Stimulated activated CD8-positive, alpha-beta memory T cell treated with anti-CD3 and anti-CD28 coated beads, Interleukin-12 subunit alpha, Interleukin-12 subunit beta, amount 100 ng/mL, for 1 hour (primary cell): ENCODE results near the gene VPS13D.

Source experiments
- DNase-seq: peaks from one replicate; pipeline ENCODE4 v3.0.0-alpha.2; 2020; ENCODE audit warnings: low read depth

Gene VPS13D, protein sequence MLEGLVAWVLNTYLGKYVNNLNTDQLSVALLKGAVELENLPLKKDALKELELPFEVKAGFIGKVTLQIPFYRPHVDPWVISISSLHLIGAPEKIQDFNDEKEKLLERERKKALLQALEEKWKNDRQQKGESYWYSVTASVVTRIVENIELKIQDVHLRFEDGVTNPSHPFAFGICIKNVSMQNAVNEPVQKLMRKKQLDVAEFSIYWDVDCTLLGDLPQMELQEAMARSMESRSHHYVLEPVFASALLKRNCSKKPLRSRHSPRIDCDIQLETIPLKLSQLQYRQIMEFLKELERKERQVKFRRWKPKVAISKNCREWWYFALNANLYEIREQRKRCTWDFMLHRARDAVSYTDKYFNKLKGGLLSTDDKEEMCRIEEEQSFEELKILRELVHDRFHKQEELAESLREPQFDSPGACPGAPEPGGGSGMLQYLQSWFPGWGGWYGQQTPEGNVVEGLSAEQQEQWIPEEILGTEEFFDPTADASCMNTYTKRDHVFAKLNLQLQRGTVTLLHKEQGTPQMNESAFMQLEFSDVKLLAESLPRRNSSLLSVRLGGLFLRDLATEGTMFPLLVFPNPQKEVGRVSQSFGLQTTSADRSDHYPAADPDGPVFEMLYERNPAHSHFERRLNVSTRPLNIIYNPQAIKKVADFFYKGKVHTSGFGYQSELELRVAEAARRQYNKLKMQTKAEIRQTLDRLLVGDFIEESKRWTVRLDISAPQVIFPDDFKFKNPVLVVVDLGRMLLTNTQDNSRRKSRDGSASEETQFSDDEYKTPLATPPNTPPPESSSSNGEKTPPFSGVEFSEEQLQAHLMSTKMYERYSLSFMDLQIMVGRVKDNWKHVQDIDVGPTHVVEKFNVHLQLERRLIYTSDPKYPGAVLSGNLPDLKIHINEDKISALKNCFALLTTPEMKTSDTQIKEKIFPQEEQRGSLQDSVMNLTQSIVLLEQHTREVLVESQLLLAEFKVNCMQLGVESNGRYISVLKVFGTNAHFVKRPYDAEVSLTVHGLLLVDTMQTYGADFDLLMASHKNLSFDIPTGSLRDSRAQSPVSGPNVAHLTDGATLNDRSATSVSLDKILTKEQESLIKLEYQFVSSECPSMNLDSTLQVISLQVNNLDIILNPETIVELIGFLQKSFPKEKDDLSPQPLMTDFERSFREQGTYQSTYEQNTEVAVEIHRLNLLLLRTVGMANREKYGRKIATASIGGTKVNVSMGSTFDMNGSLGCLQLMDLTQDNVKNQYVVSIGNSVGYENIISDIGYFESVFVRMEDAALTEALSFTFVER (N-terminal part only)

DNA sequence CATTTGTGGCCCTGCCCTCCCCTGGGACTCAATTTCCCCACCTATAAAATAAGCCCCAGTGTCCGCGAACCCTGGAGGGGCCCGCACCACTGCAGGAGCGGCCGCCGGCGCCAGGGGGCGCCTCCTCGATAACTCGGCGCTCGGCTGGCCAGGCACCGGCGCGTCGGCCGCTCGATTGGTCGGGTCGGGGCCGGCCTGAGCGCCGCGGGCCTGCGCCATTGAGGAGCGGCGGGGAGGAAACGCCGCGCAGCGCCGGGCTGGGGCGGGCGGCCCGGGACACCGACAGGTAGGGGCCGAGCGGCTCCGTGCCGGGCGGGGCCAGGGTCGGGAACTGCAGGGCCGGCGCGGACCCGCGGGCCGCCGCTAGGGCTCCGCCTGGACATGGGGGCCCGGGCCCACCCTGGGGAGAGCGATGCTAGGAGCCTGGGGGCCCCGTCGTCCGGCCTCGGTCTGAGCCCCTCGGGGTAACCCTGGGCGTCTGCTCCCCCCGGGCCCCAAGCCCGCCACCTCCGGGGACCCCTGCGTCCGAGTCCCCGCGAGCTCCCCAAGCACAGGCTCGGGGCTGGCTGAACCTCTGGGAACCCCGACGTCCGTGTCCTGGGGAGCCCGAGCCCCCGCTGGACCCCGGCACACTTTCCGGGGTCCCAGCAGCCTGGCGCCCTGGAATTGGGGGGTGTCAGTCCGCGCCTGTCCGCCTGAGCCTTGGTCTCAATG is at the start of gene VPS13D:
Gene VPS13D (plus strand): TSS at position 196 of the 714 bp plus-strand sequence. CDS start 4,237 bp downstream, outside the sequence.
- peak; percentile 67 for DNase-seq

DNA sequence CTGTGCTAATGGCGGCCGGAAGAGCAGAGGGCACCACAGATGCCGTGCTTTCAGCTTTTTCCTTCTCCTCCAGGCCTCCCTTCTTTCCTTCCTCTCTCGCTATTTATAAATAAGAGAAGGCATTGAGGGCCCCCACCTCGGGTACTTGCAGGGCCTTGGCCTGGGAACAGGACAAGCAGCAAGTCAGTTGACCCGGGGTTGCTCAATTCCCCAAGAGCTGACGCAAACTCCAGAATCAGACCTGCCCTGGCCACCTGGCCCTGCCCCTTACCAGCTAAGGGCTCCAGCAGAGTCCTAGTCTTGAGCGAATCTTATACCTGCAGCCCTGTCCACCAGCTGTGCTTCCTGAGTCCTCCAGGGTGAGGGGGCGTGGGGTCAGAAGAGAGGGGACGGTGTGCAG is 49.5 kb upstream of the VPS13D start:
- no peak for DNase-seq

DNA sequence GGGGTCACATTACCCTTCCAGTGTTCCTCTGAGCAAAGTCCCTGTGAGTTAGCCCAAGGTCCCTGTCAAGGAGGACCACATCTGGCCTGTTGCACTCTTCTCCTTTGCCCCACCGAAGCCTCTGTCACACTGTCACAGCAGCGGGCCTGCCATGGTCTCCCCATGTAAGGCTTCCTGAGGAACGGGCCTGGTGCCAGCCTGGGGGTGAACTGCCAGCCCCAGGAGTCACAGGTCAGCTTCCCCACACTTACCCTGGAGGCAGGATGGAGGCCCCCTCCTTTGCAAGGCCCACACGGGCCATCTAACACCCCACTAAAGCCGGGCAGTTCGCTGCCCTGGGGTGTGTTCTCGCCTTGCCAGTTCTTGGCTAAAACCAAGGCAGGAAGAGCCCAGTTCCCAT is 48.9 kb upstream of the VPS13D start:
- DNase-seq, result no peak

DNA sequence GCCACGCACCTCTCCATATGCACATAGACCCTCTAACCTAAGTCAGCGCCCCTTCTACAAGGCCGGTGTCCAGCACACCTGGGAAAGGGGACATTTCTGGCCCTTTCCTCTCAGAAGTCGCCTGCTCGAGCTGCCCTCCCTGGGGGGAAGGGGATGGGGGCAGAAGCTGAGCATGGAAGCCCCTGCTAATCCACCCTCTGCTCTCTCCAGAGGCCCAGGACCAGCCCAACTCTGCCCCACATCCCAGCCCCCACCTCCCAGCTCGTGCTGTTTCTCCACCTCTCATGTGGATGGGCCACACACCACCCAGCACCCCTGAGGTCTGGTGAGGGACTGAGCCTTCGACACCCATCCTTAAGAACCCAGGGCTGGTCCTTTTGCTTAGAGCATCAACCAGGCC is 48.3 kb upstream of the VPS13D start:
- DNase-seq, result no peak

DNA sequence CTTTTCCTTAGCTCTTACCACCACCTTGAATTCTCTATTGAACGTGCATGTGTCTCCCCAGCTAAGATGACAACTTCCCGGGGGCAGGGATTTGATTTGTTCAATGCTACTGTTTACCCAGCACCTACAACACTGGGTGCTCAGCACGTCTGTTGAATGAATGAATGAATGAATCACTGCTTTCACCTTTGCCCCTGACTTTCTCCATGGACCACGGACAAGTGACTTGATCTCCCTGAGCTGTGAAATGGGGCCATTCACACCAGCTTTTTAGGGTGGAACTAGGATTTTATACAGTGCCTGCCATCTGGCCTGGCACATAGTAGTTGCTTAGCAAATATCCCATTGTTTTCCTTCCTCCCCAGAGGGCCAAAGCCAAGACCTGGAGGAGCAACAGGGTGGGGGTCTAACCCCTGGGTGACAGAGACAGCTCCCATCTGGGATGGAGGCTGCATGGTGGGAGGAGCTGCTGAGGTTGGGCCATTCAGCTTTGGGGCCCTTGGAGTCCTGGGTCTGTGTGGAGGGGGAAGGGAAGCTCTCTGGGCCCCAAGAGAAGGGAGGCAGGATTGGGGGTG is 47.3 kb upstream of the VPS13D start:
- no peak for DNase-seq

DNA sequence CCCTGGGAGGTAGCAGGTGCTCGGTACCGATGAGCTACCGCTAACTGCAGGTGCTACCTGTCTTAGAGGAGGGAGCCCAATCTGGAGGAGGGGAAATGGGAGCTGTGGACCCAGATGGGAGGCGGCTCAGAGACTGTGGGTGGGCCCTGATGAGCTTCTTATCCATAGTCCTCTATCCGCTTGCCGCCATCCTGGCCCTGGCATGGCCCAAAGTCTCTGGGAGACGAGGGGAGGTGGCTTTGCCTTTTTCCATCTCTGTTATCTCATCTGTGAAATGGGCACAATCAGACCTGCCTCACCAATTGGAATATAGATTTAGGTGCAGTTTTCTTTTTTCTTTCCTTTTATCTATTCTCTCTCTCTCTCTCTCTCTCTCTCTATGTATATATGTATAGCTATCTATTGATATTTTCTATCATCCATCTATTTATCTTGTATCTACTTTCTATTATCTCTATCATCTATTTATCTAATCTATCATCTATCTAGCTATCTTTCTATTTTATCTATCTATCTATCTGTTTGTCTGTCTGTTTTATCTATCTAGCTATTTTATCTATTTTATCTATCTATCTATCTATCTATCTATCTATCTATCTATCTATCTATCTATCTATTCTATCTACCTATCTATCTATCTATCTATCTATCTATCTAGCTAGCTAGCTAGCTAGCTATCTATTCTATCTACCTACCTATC is 46.6 kb upstream of the VPS13D start:
- no peak for DNase-seq

DNA sequence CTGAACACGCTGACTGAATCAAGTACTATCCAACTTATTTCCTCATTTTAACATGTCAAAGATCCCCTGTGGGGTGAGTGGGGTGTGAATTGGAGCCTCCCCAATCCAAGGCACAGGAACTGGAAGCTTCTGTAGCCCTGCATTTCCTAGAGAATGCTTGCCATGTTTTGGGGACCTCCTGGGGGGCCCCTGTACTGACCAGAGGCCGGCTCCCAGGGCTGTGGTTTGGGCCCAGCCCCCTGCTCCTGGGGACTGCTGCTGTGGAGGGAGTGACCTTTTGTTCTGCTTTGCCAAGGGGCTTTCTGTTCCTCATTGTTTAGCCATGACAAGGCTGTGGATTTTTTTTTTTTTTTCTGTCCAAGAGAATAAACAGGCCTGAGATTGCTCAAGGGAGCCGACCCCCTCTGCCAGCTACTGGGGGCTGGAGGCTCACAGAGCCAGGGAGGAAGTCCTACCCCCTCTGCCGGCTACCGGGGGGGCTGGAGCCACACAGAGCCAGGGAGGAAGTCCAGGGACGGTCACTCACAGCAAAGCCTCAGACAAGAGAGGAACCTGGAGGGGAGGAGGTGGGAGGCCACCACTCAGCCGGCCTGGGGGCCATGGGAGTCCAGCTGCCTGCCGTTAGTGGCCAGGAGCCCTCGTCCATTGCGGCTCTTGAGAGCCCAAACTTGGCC is 45.7 kb upstream of the VPS13D start:
- no peak for DNase-seq

DNA sequence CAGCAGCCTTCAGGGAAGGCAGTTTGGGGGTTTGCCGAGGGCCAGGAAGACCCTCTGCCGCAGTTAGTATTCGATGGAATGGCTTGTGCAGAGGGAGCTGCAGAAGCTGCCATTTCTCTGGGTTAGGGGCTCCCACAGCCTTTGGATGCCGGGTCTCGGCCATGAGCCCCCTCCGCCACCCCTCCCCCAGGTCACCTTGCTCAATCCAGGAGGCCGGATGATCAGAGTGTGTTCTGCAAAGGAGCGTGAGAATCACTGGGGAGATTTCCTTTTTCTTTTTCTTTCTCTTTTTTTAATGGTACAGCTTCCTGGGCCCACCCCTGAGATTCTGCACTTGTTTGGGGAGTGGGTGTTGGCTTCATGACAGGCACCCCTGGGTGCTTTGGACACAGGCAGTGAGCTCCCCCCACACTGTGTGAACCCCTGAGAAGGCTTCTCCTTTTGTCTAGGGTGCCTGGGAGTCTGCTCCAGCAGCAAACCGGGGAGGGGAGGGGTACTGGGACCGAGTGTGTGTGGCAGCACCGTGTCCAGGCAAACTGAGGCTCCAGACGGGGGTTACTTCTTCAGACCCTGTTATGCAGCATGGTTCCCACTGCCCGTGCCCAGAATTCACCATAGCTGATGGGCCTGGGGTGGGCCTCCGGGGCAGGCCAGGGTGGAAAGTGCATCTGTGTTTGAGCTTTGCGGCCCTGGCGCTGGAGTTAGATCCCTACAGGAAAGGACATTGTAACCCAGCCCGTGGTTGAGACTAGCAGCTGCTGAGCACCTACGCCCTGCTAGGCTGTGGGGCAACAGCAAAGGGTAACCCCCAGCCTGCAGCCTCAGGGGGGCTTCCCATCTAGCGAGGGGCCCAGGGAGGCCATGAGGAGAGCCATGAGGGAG is 44.6 kb upstream of the VPS13D start:
- no peak for DNase-seq

DNA sequence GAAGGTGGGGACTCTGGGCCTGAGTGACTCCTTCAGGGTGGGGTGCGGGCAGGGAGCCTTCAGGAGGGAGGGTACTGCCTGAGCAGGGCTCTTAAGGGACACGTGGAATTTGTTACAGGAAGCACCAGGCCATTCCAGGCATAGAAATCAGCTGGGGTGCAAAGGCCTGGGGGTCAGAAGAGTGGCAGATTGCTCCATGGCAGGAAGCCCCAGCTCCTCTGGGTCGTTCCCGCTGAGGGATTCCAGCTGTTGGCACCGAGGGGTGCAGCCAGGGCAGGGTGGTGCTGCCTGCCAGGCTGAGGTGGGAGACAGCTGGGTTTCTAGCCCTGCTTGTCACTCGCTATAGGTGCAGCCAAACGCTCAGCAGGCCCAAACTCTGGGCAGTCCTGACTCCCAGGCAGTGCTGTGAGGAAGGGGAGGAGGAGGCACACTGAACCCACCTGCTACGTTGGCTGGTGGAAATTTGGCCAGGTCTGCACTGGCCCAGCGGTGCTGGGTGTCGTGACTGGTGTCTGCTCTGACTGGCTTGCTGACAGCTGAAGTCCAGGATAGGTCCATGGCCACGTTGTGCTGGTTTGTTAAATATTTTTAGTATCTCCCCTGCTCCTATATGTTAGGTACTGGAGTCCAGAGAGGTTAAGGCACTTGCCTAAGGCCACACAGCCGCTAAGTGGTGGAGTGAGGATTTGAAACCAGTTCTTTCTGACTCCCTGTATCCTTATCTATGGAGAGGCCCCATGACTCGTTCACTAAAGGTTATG is 43.7 kb upstream of the VPS13D start:
- no peak for DNase-seq

DNA sequence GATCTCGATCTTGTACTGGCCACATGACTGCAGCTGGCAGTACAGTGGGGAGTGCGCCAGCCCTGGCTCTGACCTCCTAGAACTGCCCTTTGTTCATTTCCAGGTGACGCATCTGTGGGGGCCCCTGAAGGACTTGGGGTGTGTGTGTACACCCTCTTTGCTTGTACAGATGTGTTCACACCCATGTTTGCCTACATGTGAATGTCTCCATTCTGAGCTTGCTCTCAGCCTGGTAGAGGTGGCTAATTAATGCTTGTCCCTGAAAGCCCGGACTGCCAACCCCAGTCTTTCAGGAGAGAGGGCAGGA is 43.2 kb upstream of the VPS13D start:
- DNase-seq, result no peak

DNA sequence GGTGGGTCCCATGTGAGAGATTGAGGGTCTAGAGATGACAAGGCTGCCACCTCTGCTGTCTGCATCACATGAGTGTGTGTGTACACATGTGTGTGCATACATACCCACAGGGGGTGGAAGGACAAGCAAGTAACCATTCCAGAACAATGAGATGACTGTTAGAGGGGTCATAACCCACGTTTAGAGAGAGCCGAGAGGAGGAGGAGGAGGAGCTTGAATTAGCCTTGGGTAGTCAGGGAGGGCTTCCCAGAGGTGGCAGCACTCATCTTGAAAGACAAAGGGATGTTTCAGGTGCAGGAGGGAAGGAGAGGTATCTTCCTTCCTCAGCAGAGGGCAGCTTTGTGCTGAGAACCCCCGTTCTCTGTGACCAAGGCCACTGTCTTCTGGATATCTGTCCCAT is 41.7 kb upstream of the VPS13D start:
- no peak for DNase-seq

DNA sequence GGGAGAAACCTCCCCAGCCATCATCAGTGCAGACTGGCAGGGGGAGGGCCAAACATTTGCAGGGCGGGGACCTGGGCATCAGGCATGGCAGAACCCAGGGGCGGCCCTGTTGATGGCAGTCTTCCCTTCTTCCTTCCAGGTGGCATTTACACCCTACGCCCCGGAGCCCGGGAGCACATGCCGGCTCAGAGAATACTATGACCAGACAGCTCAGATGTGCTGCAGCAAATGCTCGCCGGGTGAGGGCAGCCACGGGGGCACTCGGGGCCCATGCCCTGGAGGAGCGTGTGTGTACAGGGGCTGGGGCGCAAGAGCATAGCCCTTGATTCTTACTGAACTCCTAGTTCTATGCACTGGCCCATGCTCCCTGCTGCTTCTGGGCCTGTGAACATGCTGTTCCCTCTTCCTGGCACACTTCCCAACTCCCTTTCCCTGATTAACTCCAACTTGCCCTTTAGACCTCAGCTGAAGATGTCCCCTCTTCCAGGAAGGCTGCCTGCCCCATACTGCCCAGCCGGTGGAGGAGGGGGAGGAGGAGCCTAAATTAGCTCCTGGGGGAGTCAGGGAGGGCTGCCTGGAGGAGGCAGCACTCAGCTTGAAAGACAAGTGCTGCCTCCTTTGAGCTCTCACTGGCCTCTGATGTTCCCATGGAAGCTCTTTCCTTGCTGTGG is 41.0 kb upstream of the VPS13D start:
- DNase-seq, result no peak

DNA sequence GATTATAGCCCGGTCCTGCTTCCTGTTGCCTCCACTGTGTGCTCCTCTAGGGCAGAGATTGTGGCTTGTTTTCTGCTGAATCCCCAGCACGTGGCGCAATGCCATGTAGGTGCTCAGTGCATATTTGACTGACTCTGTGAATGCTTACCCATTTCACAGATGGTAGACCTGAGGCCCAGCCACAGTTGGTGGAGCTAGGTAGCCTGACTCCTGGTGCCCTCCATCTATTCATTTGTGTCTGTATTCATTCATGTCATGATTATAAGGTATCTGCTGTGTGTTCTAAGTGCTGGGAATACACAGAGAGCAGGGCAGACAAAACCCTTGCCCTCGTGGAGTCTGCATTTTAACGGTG is 40.5 kb upstream of the VPS13D start:
- DNase-seq, result no peak

DNA sequence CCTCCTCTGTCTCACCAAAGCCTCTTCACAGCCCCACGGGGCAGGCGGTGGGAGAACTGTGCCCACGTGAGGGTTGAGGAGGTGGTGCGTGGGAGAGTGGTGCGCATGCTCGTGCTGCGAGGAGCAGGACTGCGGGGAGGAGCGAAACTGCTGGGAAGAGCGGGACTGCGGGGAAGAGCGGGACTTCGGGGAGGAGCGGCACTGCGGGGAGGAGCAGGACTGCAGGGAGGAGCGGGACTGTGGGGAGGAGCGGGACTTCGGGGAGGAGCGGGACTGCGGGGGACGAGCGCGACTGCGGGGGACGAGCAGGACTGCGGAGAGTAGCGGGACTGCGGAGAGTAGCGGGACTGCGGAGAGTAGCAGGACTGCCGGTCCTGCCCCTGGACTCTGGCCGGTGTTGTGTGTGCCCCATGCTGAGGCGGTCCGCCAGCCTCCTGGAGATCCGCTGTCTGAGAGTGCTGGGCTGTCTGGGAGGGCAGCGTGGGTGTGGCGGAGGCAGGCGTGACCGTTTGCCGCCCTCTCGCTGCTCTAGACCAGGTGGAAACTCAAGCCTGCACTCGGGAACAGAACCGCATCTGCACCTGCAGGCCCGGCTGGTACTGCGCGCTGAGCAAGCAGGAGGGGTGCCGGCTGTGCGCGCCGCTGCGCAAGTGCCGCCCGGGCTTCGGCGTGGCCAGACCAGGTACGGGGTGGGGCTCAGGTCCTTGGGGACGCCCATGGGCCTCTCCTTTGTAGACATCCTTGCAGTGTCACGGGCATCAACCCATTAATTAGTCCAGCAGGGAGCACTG is 38.4 kb upstream of the VPS13D start:
- no peak for DNase-seq

DNA sequence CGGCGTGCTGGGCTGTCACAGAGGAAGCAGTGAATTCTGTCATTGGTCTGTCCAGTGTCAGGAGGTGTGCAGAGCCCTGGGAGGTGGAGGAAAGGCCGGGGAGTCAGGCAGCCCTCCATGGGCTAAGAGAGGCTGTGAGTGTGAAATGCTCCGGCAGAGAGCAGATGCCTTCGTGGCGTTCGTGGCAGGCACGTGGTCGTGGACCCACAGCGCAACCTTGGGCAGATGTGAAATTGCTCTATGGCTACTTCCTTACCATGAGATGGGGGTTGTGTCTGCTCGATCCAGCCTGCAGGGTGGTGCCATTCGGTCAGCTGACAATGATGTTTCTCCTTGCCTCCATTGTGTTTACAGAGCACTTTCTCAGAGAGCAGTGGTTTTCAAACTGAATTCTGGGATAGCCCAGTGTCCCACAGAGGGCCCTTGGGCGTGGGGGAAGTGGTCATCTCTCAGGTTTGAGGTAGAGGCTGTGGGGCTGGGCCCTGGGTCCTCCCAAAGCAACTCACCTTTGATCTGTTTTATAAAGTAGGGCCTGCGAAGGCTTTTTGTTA is 35.1 kb upstream of the VPS13D start:
- DNase-seq, result no peak

DNA sequence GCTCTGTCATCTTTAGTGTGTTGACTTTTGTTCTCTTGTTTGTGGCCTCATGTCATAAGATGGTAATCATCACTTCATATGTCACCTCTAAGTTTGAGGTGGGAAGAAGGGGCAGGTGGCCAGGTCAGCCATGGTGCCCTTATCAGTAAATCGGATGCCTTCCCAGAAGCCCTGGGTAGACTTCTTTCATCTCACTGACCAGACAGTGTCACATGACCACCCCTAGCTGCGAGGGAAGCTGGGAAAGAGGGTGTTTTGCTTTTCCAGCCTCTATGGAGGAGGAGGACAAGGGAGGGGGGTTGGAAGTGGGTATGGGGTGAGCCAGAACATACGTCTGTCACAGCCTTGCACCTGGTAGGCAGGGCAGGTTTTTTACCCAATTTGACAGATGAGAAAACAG is 34.4 kb upstream of the VPS13D start:
- no peak for DNase-seq
